ENCODE data around the gene ME1. TPM values are rescaled to one million over a fixed set of nuclear protein-coding genes. Genes with fewer than 3 reads are reported as not detected.
"Not testable (repeated sequence)": the region's sequence is repeated elsewhere in the genome, so short reads cannot be mapped to it uniquely, and the experiment has no call there.

Gene ME1
- total RNA-seq, 2 donors from 2014 or later, result not detected

DNA sequence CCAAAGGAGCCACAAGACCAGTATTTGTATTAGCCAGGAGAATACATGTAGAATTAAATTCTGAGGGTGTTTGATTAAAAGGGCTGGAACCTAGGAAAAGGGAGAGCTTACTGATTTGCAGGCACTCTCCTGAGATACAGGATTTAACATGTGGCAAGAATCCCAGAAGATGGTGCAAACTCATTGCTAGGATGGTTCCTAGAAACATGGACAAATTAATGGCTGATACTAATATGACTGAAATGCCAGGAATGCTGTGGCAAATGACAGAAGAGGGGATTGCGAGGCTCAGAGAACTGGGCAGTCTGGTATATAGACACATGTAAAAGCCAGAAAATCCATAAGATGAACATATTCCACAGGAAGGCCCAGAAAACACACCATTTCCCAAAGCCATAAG, 119.6 kb downstream of the ME1 start:
- ATAC-seq (no peak), DNase-seq (ENCODE audit: low spot score in 2 of 2) (no peak)
- H3K27ac Mint-ChIP-seq, result no peak overlapping the region
- H3K9me3 Mint-ChIP-seq, result no peaks in the 10 kb centered on the region
- no peaks in the 10 kb centered on the region for H3K36me3 Mint-ChIP-seq

DNA sequence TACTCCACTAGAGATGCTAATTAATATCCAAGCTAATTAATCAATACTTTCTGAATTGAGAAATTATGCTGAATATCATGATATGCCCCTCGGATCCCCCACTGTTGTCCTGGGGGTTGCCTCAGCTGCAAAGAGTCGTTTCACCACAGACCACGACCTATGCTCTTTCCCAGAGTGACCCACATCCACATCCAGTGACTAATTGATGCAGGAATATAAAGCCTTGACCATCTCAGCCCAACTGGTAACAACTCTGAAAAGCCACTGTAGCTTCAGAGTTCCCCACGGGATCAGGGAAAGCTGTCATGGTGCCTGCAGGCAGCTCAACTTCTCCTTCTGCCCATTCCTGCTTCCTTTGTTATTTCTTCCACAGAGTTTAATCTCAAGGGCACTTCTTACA, 120.8 kb downstream of the ME1 start:
- Mint-ChIP-seq H3K9me3 (no peaks in the 10 kb centered on the region), H3K36me3 (no peaks in the 10 kb centered on the region), H3K27ac (no peak overlapping the region)
- no peak for ATAC-seq
- no peak for DNase-seq (ENCODE audit: low spot score in 2 of 2)

DNA sequence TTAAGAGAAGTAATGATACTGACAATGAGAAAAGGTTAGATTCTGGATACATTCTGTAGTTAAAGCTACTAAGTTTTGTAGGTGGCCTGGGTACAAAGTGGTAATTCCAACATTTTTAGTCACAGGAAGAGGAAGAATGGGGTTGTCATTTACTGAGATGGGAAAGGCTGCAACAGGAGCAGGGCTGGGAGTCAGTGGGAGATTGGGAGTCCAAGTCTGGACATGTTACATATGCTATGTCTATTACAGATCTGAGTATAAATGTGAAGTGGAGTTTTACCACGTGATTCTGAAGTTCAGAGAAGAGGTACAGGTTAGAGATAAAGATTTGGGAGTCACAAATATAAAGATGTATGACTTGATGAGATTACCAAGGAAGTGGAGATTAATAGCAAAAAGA, 121.5 kb downstream of the ME1 start:
- no peaks in the 10 kb centered on the region for H3K9me3 Mint-ChIP-seq
- DNase-seq (ENCODE audit: low spot score in 2 of 2) (no peak), ATAC-seq (no peak)
- no peak overlapping the region for H3K27ac Mint-ChIP-seq
- no peaks in the 10 kb centered on the region for H3K36me3 Mint-ChIP-seq

DNA sequence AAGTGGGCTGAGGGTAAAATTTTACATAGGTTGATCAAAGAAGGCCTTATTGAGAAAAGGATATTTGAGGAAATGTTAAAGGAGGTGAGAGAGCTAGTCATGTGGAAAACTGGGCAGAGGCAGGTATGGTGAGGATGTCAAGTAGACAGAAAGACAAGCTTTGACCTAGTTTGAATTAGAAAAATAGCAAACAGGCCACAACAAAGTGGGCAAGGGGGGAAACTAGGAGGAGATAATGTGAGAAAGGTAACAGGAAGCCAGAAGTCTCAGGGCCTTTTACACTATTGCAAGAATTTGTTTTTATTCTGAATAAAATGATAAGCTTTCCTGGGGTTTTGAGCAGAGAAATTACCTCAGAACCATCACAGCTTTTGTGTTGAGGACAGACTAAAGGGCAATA, 122.0 kb downstream of the ME1 start:
- Mint-ChIP-seq H3K27ac (no peak overlapping the region), H3K36me3 (no peaks in the 10 kb centered on the region), H3K9me3 (no peaks in the 10 kb centered on the region)
- no peak for ATAC-seq
- no peak for DNase-seq (ENCODE audit: low spot score in 2 of 2)

DNA sequence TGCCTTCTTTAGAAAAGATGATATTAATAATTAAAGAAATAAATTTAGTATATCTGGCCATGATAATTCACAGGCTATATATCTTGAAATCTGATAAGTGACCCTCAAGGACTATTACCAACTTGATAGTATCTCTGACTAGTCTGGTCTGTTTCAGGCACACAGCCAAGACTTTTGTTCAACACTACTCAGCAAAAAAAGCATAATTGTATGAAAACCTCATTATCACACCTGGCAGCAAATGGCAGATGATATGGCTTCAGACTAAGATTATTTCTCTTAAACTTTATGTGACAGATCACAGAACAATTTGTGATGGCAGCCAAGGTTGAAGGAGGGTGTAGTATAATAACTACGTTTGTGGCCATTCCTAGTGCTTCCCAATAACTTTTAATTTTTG, 123.0 kb downstream of the ME1 start:
- ATAC-seq (no peak), DNase-seq (ENCODE audit: low spot score in 2 of 2) (no peak)
- Mint-ChIP-seq H3K27ac (no peak overlapping the region), H3K36me3 (no peaks in the 10 kb centered on the region), H3K9me3 (no peaks in the 10 kb centered on the region)

DNA sequence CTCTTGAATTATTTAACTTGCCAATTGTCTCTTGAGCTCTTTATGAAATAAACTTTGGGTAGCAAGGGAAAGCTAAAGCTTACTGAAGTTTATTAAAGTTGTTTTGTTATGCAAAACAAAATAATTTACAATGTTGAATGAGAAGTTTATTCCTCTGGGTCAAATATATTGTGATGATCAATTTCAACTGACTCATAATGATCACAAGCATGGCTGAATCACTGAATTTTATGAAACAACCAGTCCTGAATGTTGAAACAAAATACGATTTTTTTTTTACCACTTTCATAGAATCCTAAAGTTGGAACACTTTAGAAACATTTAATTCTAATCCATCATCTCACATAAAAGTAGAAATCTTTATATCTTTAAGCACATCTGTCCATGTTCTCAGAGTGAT, 127.4 kb downstream of the ME1 start:
- no peaks in the 10 kb centered on the region for H3K9me3 Mint-ChIP-seq
- DNase-seq (ENCODE audit: low spot score in 2 of 2) (no peak), ATAC-seq (no peak)
- H3K27ac Mint-ChIP-seq, result no peak overlapping the region
- peaks cover 0 to 5% of the 10 kb centered on the region in 2 donors for H3K36me3 Mint-ChIP-seq

DNA sequence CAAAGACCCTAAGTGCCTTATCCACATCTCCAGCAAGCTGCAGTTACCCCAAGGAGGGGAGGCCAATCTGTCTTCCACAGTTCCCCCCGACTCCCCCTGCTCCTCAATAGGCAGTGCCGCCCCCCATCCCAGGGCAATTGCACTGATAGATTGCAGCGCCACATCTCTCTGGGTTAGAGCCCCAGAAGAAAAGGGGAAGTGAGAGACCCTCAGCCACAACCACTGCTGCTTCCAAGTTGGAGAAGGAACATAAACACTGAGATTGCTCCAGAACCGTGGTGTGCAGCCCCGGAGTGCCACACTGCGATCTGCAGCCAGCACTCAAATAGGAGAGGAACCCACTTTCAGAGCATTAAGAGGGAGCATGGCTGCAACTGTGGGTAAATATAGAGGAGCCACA, 136.2 kb downstream of the ME1 start:
- ATAC-seq (no peak), DNase-seq (ENCODE audit: low spot score in 2 of 2) (no peak)
- H3K36me3 Mint-ChIP-seq, result peaks cover 19 to 22% of the 10 kb centered on the region in 2 donors
- peaks cover 15 to 21% of the 10 kb centered on the region in 2 donors for H3K9me3 Mint-ChIP-seq
- H3K27ac Mint-ChIP-seq, result no peak overlapping the region

DNA sequence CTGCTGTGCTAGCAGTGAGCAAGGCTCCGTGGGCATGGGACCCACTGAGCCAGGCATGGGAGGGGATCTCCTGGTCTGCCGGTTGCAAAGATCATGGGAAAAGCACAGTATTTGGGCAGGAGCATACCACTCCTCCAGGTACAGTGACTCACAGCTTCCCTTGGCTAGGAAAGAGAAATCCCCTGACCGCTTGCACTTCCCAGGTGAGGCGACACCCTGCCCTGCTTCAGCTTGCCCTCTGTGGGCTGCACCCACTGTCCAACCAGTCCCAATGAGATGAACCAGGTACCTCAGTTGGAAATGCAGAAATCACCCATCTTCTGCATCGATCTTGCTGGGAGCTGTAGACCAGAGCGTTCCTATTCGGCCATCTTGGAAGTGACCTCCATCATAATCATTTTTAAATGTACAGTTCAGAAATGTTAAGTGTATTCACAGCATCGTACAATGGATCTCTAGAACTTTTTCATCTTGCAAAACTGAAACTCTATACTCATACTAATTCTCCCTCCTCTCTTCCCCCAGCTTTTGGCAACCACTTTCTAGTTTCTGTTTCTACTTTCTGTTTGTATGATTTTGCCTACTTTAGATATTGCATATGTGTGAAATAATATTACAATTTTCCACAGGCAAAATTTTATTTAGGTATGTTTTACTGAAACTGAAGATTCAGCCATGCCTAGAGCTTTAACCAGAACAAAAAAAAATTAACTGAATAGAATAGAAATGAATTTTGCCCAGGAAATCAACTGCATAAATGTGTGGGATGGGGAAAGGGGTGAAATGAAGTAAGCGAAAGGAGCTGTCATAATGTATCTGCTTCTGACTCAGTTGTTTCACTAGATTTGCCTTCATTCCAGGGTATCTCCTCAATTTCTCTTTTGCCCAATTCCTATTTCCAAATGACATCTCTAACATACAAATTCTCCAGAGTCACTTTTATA, 137.7 kb downstream of the ME1 start:
- ATAC-seq (peak; percentile 72 to 88), DNase-seq (ENCODE audit: low spot score in 2 of 2) (no peak)
- Mint-ChIP-seq H3K9me3 (peaks cover 17 to 21% of the 10 kb centered on the region in 2 donors), H3K27ac (no peak overlapping the region), H3K36me3 (peaks cover 19 to 22% of the 10 kb centered on the region in 2 donors)

DNA sequence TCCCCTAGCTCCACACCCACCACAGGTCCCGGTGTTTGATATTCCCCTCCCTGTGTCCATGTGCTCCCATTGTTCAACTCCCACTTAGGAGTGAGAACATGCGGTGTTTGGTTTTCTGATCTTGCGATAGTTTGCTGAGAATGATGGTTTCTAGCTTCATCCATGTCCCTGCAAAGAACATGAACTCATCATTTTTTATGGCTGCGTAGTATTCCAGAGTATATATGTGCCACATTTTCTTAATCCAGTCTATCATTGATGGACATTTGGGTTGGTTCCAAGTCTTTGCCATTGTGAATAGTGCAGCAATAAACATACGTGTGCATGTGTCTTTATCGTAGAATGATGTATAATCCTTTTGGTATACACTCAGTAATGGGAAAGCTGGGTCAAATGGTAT, 143.6 kb downstream of the ME1 start:
- not testable (repeated sequence) for H3K27ac Mint-ChIP-seq; DNase-seq (ENCODE audit: low spot score in 2 of 2); ATAC-seq
- H3K36me3 Mint-ChIP-seq, result peaks cover 8 to 14% of the 10 kb centered on the region in 2 donors
- peaks cover 11 to 18% of the 10 kb centered on the region in 2 donors for H3K9me3 Mint-ChIP-seq

DNA sequence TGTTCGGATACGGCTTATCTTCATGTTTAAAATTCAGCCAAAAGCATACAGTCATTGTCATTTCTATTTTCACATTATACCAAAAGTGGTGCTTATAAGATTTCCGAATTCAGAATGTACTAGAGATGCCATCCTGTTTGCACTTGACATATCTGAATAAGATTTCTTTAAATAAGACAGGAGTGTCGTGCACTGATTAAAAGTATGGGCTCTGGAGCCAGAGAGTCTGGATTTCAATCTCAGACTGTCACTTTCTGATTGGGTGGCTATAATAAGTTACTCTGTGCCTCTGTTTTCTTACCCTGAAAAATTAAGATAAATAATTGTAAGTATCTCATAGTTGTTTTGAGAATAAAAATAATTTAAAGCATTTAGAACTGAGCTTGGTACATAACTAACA, 144.9 kb downstream of the ME1 start:
- DNase-seq (ENCODE audit: low spot score in 2 of 2) (no peak), ATAC-seq (no peak)
- Mint-ChIP-seq H3K36me3 (peaks cover 0 to 6% of the 10 kb centered on the region in 2 donors), H3K27ac (no peak overlapping the region), H3K9me3 (peaks cover 3 to 8% of the 10 kb centered on the region in 2 donors)

DNA sequence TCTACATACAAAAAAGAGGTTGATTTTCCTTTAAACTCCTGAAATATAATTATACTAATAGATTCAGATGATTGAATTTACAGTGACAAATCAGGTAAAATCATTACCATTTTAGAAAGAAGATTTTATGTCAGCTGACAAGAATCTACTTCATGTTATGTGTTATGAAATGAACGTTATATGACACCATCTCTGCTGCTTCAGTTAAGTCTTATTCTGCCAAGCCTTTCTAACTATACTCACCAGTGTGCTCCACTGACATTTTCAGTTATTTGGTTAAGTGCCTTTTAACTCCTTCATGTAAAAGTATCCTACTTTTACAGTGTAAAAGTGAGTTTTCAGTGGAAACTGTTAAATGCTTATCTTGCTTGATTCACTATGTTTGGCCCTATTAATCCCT, 157.3 kb downstream of the ME1 start:
- H3K27ac Mint-ChIP-seq, result no peak overlapping the region

DNA sequence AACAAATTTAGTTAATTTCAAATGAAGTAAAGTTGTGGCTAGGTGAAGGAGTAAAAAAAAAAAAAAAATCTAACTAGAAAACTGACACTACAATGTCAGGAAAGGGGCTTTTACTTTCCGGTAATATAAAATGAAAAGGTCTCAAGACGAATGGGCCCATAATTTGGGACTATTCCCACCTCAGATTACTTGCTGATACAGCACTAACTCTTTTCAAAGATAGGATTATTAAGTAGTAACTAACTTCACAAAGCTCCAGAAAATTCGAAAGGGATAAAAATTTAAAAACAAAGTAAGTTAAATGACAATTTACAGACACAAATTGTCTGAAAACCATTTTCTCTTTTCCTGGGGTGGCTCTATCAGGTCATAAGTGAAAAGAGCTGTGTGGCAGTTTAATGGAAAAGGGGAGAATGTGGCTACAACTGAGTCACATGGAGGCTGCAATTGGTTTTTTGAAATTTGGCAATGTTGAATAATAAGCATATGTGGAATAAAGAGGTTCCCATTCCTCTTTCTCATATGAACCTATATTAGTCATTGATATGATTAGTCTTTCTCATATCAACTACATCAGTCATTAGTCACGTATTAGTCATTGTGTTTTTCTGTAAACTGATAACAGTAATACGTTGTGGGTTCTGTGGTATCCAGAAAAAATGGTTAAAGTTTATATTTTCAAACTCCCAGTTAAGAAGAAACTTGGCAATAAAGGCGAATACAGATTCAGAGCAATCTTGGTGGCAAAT, 159.7 kb downstream of the ME1 start:
- Mint-ChIP-seq H3K36me3 (no peaks in the 10 kb centered on the region), H3K27ac (no peak overlapping the region), H3K9me3 (no peaks in the 10 kb centered on the region)
- DNase-seq (ENCODE audit: low spot score in 2 of 2) (no peak), ATAC-seq (peak in 1 of 2 donors; percentile 92)

More for the DNA sequence above, 157.3 kb downstream of the ME1 start:
- no peak for ATAC-seq
- no peaks in the 10 kb centered on the region for H3K9me3 Mint-ChIP-seq
- no peaks in the 10 kb centered on the region for H3K36me3 Mint-ChIP-seq
- DNase-seq (ENCODE audit: low spot score in 2 of 2), result no peak

DNA sequence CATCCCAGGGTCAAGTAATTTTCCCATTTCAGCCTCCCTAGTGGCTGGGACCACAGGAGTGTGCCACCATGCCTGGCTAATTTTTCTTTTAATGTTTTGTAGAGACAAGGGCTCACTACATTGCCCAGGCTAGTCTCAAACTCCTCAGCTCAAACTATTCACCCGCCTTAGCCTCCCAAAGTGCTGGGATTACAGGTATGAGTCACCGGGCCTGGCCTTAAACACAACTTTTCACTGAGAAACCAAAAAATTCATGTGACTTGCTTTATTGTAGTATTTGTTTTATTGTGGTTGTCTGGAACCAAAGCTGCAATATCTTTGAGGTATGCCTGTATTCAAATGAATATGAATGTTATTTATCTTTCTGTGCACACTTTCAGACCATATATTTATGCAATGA, 165.5 kb downstream of the ME1 start:
- DNase-seq (ENCODE audit: low spot score in 2 of 2), result no peak
- ATAC-seq, result peak in 1 of 2 donors; percentile 37
- H3K36me3 Mint-ChIP-seq, result no peaks in the 10 kb centered on the region
- H3K27ac Mint-ChIP-seq, result no peak overlapping the region
- H3K9me3 Mint-ChIP-seq, result peaks cover 0 to 3% of the 10 kb centered on the region in 2 donors

DNA sequence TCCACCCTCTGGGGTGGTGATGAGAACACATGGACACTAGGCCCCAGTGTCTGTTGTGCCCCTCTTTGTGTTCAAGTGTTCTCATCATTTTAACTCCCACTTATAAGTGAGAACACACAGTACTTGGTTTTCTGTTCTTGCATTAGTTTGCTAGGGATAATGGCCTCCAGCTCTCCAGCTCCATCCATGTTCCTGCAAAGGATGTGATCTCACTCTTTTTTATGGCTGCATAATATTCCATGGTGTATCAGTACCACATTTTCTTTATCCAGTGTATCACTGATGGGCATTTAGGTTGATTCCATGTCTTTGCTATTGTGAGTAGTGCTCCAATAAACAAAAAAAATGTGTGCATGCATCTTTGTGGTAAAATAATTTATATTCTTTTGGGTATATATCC, 170.3 kb downstream of the ME1 start:
- Mint-ChIP-seq H3K36me3 (no peaks in the 10 kb centered on the region), H3K27ac (no peak overlapping the region), H3K9me3 (peaks cover 0 to 3% of the 10 kb centered on the region in 2 donors)
- no peak for ATAC-seq
- no peak for DNase-seq (ENCODE audit: low spot score in 2 of 2)

DNA sequence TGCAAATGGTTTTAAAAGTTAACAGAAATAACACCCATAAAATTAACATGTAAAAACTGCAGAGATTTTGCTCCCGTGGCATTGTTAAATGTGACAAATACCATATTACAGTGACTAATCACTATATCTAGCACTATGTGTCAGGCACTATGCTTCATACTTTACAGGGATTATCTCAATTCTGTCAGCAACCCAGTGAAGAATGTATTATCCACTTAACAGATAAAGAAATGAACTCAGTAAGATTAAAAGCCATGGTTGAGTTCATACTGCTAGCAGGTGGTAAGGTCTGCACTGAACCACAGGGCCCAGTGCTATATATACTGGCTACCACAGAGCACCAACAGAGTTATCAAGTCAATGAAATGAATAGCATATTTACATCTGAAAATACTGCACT, 172.3 kb downstream of the ME1 start:
- DNase-seq (ENCODE audit: low spot score in 2 of 2) (no peak), ATAC-seq (no peak)
- Mint-ChIP-seq H3K9me3 (peaks cover 0 to 3% of the 10 kb centered on the region in 2 donors), H3K27ac (no peak overlapping the region), H3K36me3 (no peaks in the 10 kb centered on the region)

DNA sequence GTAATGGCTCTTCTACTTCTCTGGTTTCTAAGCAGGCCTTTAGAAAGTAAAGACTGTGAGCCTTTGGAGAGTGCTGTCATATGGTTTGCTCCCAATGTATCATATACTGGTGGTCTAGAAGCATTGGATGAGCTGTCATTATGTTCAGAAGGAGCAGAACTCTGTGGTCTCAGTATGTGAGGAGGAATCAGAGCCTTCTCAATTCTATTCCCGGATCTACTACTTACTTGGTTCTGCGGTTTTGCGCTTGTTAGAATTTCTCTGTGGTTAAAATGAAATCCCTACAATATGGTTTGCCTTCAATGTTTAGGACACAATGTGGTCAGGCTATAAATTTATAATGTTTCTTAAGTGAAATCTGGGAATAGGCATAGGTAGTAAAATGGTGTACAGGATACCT, 173.1 kb downstream of the ME1 start:
- no peaks in the 10 kb centered on the region for H3K36me3 Mint-ChIP-seq
- DNase-seq (ENCODE audit: low spot score in 2 of 2), result no peak
- H3K27ac Mint-ChIP-seq, result no peak overlapping the region
- no peak for ATAC-seq
- H3K9me3 Mint-ChIP-seq, result peaks cover 0 to 3% of the 10 kb centered on the region in 2 donors

DNA sequence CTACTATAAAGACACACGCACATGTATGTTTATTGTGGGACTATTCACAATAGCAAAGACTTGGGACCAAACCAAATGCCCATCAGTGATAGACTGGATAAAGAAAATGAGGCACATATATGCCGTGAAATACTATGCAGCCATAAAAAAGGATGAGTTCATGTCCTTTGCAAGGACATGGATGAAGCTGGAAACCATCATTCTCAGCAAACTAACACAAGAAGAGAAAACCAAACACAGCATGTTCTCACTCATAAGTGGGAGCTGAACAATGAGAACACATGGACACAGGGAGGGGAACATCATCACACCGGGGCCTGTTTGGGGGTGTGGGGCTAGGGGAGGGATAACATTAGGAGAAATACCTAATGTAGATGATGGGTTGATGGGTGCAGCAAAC, 174.1 kb downstream of the ME1 start:
- not testable (repeated sequence) for H3K27ac Mint-ChIP-seq; DNase-seq (ENCODE audit: low spot score in 2 of 2); H3K9me3 Mint-ChIP-seq; H3K36me3 Mint-ChIP-seq; ATAC-seq

All from activated naive CD4-positive, alpha-beta T cell treated with anti-CD3 and anti-CD28 coated beads, Interleukin-2, amount 50 U/mL, for 72 hours (primary cell).